COLO668 (cell line): Measurements from ENCODE around the gene MUC4.
A peak's percentile ranks its signal among the peaks of the same experiment; 100 is the strongest.
"Not testable (repeated sequence)": the region's sequence is repeated elsewhere in the genome, so short reads cannot be mapped to it uniquely, and the experiment has no call there.

ENCODE experiments used
- DNase-seq: peaks from one replicate; lab custom pipeline; 2025; ENCODE audit not compliant: unreplicated experiment; lab: John Stamatoyannopoulos, UW

The MUC4 gene

DNA sequence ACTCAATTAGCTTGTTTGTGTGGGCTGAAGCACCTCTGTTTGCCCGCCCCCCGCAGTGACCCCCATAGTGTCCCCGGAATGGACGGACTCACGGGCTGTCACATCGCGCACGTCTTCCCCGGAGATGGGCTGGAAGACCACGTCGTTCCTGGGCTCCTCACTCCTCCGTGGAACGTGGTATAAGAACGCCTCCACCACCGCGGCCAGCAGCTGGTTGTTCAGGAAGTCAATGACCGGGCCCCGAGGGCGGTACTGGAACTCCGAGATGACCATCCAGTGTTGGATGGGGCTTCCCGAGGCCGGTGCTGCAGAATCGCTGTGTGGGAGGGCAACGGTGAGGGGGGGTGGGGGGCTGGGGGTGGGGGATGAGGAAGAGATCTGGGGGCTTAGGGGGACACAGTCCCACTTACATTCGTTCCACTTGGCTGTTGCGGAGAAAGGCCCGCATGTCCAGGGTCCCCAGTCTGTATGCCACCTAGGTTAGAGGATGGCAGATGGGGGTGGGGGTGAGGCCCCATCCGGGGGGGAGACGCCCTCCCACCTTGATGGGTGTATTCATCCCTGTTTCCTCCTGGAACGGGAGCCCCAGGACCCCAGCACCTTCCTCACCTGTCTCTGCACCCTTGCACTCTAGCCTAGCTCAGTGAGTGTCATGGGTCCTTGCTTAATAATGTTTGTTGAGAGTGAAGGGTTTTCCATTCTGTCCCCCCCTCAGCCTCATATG, 60.8 kb downstream of the MUC4 start:
- peak; percentile 17 for DNase-seq

- not testable (repeated sequence) for DNase-seq
Measured at GRCh38 chr3:195749101-195749500, 62.6 kb downstream of the MUC4 start.

GRCh38 chr3:195748661-195749060, 63.1 kb downstream of the MUC4 start:
- DNase-seq: no peak

DNA sequence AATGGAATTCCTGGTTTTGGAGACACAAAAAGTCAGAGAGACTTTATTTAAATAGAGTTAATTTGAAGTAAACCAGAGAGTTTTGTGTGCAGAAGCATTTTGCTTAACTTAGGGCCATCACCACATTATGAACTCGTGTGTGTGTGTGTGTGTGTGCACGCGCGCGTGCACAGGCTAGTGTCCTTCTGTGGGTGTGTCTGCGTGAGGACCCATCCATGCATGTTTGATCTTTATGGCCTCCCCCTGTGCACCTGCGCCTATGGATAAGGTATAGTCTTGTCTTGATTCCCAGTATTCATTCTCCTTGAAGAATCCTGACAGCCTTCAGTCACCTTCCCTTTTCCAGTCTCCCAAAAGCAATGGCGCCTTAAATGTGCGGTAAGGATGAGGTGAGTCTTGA, 65.0 kb downstream of the MUC4 start:
- DNase-seq: no peak

- DNase-seq: no peak
Measured at GRCh38 chr3:195746346-195746745, 65.4 kb downstream of the MUC4 start.

GRCh38 chr3:195744437-195744836, 67.3 kb downstream of the MUC4 start:
- no peak for DNase-seq

- DNase-seq: no peak
Measured at GRCh38 chr3:195739561-195740111, 72.1 kb downstream of the MUC4 start.

GRCh38 chr3:195738274-195739044, 73.3 kb downstream of the MUC4 start:
- no peak for DNase-seq

- DNase-seq: not testable (repeated sequence)
Measured at GRCh38 chr3:195737782-195738181, 73.9 kb downstream of the MUC4 start.

GRCh38 chr3:195736866-195737490, 74.8 kb downstream of the MUC4 start:
- DNase-seq: no peak

GRCh38 chr3:195735036-195735695, 76.6 kb downstream of the MUC4 start:
- DNase-seq: no peak

DNA sequence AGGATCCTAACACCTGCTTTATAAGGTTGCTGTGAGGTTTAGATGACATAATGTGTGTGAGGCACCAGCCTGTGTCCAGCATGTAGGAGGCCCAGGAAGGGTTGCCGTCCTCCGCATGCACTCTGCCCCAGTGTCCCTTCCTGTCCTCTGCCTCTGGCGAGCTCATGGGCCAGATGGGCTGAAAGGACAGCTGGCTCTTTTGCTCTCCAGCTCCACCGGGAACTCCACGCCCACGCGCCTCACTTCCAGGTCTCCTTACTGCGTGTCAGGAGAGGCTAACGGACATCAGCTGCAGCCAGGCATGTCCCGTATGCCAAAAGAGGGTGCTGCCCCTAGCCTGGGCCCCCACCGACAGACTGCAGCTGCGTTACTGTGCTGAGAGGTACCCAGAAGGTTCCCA, 78.8 kb downstream of the MUC4 start:
- DNase-seq: no peak

DNA sequence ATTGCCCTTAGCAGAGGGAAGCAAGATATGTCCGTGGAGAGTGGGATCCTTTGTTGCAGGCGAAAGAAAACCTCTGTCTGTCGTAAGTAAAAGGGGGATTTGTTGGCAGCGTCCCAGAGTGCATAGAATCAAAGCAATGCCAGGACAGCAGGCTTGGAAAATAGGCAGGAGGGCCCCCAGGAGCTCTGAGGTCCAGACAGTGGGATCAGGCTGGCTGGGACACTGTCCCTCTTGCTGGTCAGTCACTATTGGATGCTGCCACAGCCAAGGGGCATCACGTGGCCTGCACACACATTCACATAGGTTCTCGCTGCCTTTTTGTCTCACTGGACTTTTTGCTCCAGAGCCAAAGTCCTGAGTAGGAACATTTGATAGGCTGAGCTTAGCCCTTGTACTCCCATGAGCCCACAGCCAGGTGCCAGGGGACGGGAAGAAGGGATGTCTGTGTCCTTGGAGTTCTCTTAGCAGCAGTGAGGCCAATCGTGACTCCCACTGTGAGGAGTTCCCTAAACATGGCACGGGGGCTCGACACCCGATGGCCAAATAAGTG, 80.3 kb downstream of the MUC4 start:
- no peak for DNase-seq

- no peak for DNase-seq
Measured at GRCh38 chr3:195729476-195730251, 82.1 kb downstream of the MUC4 start.

GRCh38 chr3:195728789-195729188, 82.9 kb downstream of the MUC4 start:
- not testable (repeated sequence) for DNase-seq

GRCh38 chr3:195727606-195728195, 84.0 kb downstream of the MUC4 start:
- no peak for DNase-seq

- not testable (repeated sequence) for DNase-seq
Measured at GRCh38 chr3:195725916-195726740, 85.6 kb downstream of the MUC4 start.

DNA sequence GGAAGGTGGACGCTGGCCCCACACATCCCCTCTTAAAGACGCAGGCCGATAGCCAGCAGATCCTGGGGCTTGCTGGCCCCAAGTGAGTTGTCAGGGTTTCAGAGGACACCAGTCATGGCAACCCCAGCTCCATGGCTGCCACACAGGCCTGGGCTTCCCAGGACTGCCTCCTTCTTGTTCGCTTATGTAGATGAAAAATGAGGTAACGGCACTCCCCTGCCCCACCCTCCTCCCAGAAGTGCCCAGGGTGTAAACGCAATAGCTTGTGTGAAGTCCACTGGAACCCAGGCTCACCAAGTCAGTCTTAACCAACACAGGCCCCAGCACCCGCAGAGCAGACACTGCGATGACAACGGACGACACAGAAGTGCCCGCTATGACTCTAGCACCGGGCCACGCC, 87.4 kb downstream of the MUC4 start:
- not testable (repeated sequence) for DNase-seq

DNA sequence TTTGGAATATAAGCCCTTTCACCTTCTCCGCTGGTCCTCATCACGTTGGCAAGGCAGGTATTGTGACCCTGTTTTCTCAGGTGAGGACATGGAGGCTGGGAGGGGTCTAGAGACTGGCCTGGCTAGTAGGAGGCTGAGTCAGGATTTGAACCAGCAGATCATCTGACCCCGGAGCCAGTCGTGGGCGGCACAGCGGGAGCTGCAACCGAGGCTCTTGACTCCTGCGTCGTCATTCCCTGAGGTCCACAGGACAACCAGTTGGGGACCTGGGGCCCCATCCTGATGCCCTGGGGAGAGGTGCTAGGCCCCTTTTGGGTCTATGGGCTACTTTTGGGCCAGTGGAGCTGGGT, 88.8 kb downstream of the MUC4 start:
- not testable (repeated sequence) for DNase-seq
